ENCODE results near the gene SYCP2. TPM values are rescaled to one million over a fixed set of nuclear protein-coding genes. Genes with fewer than 3 reads are reported as not detected.
A peak's percentile ranks its signal among the peaks of the same experiment; 100 is the strongest.

SYCP2 gene
- total RNA-seq, 1 donor from 2014 or later: 1.0 TPM

DNA sequence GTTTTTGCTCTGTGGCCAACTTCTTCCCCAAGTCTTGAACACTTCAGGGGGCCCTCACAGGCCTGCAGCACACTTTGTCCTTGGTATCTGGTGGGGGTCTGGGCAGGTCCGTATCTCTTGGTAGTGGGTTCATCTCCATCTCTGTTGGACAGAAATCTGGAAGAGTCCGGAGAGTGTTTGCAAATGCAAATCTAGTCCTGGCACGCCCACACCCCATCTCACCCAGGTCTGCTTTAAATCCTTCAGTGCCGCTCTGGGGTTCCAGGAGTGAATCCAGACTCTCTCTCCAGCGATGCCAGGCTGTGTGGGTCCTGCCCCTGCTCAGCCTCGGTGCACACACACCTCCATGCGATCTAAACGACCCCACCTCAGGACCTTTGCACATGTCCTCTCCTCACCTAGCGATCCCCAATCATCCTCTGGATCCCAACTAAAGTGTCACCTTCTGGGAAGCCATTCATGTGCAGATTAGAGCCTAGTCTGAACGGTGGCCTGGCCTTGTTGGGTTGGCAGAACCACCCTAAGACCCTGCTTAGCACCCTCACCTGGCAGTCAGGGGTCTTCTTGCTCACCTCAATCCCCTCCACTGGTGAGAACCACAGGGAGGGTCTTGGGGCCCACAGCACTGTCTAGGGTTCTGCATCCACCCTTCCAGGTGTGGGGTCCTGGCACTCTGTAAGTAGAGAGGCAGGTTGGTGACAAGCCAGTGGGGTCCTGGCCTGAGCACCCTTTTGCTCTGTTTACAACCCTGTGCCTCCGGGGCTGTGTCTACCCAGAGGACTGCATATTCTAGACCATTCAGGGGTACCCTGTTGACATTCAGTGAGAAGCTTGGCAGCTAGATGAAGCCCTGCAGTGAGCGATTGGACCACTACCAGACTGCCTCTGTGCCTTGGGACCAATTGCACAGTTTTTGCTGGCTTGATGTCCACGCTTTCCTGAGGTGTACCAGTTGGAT, 100.8 kb downstream of the SYCP2 start:
- peak; percentile 7 for DNase-seq
- peaks cover 13% of the 10 kb centered on the region for H3K27me3 ChIP-seq (ENCODE audit: low read depth)
- TF ChIP-seq, protein P1, sequence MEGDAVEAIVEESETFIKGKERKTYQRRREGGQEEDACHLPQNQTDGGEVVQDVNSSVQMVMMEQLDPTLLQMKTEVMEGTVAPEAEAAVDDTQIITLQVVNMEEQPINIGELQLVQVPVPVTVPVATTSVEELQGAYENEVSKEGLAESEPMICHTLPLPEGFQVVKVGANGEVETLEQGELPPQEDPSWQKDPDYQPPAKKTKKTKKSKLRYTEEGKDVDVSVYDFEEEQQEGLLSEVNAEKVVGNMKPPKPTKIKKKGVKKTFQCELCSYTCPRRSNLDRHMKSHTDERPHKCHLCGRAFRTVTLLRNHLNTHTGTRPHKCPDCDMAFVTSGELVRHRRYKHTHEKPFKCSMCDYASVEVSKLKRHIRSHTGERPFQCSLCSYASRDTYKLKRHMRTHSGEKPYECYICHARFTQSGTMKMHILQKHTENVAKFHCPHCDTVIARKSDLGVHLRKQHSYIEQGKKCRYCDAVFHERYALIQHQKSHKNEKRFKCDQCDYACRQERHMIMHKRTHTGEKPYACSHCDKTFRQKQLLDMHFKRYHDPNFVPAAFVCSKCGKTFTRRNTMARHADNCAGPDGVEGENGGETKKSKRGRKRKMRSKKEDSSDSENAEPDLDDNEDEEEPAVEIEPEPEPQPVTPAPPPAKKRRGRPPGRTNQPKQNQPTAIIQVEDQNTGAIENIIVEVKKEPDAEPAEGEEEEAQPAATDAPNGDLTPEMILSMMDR (IDR thresholded peaks at IDR 0.05; ENCODE audit: borderline replicate concordance): no peak
- no peak overlapping the region for H3K27ac ChIP-seq (replicated peaks)
- intact Hi-C loops (cut with micrococcal nuclease): no loop called here
- no peaks in the 10 kb centered on the region for H3K36me3 ChIP-seq
- H3K4me3 ChIP-seq: no peak overlapping the region
- H3K9me3 ChIP-seq (replicated peaks): no peaks in the 10 kb centered on the region
- H3K4me1 ChIP-seq: peaks cover 60% of the 10 kb centered on the region

DNA sequence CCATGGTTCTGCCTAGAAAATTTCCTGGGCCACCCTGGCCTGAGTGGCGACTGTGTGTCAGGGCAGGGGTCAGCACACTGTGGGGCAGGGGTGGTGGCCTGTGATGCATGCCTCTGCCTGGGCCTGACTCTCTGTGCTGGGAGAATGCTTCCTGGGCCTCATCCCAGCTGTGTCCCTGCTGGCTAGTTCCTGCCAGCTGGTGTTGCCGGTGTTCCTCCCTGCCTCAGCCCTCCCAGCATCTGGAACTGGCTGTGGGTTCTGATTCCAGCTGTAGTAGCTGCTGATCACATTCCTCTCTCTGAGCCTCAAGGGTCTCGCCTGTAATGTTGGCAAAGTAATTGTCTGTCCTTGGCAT, 101.5 kb downstream of the SYCP2 start:
- intact Hi-C loops (cut with micrococcal nuclease): no loop called here
- peak; percentile 25 for DNase-seq
- peaks cover 54% of the 10 kb centered on the region for H3K4me1 ChIP-seq

DNA sequence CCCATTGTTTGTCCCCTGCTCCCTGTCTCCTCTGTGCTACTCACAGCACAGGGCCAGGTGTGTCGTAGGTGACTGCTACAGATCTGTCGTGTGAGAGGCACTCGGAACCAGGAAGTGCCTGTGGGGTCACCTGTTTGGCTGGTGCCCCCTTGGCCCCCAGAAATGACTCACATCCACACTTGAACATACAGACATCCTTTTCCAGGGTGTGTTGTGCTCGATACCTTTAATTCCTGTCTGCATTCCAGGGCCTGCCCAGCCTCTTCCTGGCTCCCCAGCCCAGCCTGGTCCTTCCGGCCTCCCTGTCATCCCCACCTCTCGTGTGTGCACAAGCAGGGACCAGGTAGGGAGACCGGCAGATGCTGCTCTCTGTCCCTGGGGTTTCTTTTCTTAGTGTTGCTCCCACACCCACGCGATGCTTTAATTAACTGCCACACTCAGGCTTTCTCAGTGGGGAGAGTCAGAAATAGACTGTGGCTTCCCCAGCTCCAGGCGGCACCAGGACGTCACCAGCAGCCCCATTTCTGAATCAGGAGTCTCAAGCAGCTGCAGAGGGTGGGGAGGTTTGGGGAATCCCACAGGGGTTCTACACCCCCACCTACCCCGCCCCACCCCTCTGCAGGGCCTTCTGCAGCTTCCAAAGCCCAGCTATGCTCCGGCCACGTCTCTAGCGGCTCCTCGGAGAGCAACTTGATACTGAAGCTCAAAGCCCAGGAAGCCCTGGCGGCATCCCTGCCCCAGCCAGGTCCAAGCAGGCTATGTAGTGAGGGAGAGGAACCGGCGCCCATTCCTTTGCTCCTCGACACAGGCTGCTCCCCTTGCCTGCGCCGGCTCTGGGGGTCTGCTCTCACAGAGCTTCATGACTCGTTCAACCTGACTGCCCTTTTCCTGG, 102.2 kb downstream of the SYCP2 start:
- H3K27me3 ChIP-seq (ENCODE audit: low read depth): peaks cover 13% of the 10 kb centered on the region
- peaks cover 54% of the 10 kb centered on the region for H3K4me1 ChIP-seq
- TF ChIP-seq, protein P1 (IDR thresholded peaks at IDR 0.05; ENCODE audit: borderline replicate concordance): no peak
- DNase-seq: peak; percentile 9
- intact Hi-C loops (cut with micrococcal nuclease): no loop called here
- H3K9me3 ChIP-seq (replicated peaks): no peaks in the 10 kb centered on the region
- no peaks in the 10 kb centered on the region for H3K36me3 ChIP-seq
- no peak overlapping the region for H3K27ac ChIP-seq (replicated peaks)
- no peak overlapping the region for H3K4me3 ChIP-seq

More for the DNA sequence above, 101.5 kb downstream of the SYCP2 start:
- Histone ChIP-seq H3K27me3 (ENCODE audit: low read depth) (peaks cover 13% of the 10 kb centered on the region), H3K36me3 (no peaks in the 10 kb centered on the region), H3K4me3 (no peak overlapping the region), H3K9me3 (replicated peaks) (no peaks in the 10 kb centered on the region), H3K27ac (replicated peaks) (no peak overlapping the region)
- TF ChIP-seq, protein P1 (IDR thresholded peaks at IDR 0.05; ENCODE audit: borderline replicate concordance): no peak

DNA sequence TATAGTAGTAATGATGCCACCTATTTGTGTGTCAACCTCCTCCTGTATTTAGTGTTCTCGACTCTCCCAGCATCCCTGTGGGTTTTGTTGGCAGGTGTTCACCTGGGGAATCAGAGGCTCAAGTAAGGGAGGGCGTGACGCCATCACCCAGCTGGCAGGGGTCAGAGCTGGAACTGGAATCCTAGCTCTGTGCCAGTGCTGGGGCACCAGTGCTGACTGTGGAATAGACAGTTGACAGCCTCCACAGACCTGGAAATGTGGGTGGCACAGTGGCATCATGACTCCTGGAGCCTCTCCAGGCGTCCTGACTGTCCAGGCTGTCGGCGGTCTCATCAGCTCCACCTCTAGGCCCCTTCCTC, 102.8 kb downstream of the SYCP2 start:
- peak; percentile 41 for DNase-seq
- no peak overlapping the region for H3K4me3 ChIP-seq
- TF ChIP-seq, protein P1 (IDR thresholded peaks at IDR 0.05; ENCODE audit: borderline replicate concordance): no peak
- no peaks in the 10 kb centered on the region for H3K9me3 ChIP-seq (replicated peaks)
- H3K27ac ChIP-seq (replicated peaks): no peak overlapping the region
- peaks cover 51% of the 10 kb centered on the region for H3K4me1 ChIP-seq
- peaks cover 13% of the 10 kb centered on the region for H3K27me3 ChIP-seq (ENCODE audit: low read depth)
- intact Hi-C loops (cut with micrococcal nuclease): no loop called here
- no peaks in the 10 kb centered on the region for H3K36me3 ChIP-seq

DNA sequence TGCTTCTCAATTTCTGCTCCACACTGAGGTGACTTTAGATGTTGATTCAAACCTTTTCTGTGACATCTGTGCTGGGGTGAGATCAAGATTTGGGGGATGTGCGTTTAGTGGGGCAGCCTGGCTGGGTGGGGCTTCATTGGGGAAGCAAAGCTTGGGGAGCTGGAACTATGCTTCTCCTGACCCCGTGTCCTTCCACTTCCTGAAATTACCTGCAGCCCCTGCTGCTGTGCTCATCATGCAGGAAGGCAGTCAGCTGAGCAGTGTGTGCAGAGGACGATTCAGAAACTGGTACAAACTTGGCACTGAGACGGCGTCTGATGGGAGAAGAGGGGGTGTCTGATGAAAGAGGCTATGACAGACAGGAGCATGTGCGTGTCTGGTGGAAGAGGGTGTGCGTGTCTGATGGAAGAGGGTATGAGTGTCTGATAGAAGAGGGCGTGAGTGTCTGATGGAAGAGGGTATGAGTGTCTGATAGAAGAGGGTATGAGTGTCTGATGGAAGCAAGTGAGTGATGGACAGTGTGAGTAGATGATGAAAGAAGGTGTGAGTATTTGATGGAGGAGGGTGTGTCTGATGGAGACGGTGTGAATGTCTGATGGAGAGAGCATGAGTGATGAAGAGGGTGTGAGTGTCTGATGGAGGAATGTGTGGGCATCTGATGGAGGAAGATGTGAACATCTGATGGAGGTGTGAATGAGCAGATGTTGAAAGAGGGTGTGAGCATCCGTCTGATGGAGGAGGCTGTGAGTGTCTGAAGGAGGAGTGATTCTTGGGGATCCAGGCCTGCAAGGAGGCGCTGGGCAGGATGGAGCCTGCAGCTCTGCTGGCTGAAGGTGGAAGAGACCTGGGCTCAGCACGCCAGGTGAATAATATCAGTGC, 103.4 kb downstream of the SYCP2 start:
- Histone ChIP-seq H3K9me3 (replicated peaks) (no peaks in the 10 kb centered on the region), H3K4me3 (no peak overlapping the region), H3K36me3 (no peaks in the 10 kb centered on the region), H3K27me3 (ENCODE audit: low read depth) (peaks cover 13% of the 10 kb centered on the region), H3K27ac (replicated peaks) (no peak overlapping the region), H3K4me1 (peaks cover 44% of the 10 kb centered on the region)
- intact Hi-C loops (cut with micrococcal nuclease): no loop called here
- TF ChIP-seq, protein P1 (IDR thresholded peaks at IDR 0.05; ENCODE audit: borderline replicate concordance): no peak
- peak; percentile 5 for DNase-seq

All from left ventricle myocardium inferior (tissue), 1 donor.